MCF 10A (cell line): ENCODE results near the gene PNLIP. TPM values are rescaled to one million over a fixed set of nuclear protein-coding genes. Genes with fewer than 3 reads are reported as not detected.

Experiments used
- BruUV-seq: library from RNA; stranded (reverse); fragments of 400-500 nt; replicated peaks from 2 replicates; lab custom pipeline; 2021; lab: Mats Ljungman, UMichigan
- CTCF ChIA-PET: fragments of 300-600 bp; sonication (Branson Sonifier 250); formaldehyde crosslinking; extraction: SDS; loops from one replicate; lab custom pipeline; 2021; ENCODE audit warnings: antibody characterized with exemption, inconsistent platforms; lab: Yijun Ruan, JAX
- POLR2A ChIA-PET: fragments of 300-600, 350-650 bp; sonication (Branson Sonifier 250); formaldehyde crosslinking; extraction: SDS; loops from one replicate; lab custom pipeline; 2020; ENCODE audit warnings: antibody characterized with exemption, inconsistent platforms; lab: Yijun Ruan, JAX
- DNase-seq: peaks from one replicate; pipeline ENCODE4 v3.0.0-alpha.2; 2018; ENCODE audit not compliant: unreplicated experiment
- H3K27ac Mint-ChIP-seq: one replicate; pipeline ENCODE4 v1.8.0; 2022; ENCODE audit warnings: mild to moderate bottlenecking, low read depth, mixed read lengths; ENCODE audit not compliant: unreplicated experiment
- H3K27me3 Mint-ChIP-seq: one replicate; pipeline ENCODE4 v1.8.0; 2022; ENCODE audit warnings: mixed read lengths; ENCODE audit not compliant: insufficient read depth, unreplicated experiment
- H3K36me3 Mint-ChIP-seq: one replicate; pipeline ENCODE4 v1.8.0; 2022; ENCODE audit warnings: mild to moderate bottlenecking, moderate library complexity, mixed read lengths; ENCODE audit not compliant: insufficient read depth, unreplicated experiment
- H3K4me1 Mint-ChIP-seq: one replicate; pipeline ENCODE4 v1.8.0; 2022; ENCODE audit warnings: mixed read lengths; ENCODE audit not compliant: insufficient read depth, unreplicated experiment
- H3K4me3 Mint-ChIP-seq: one replicate; pipeline ENCODE4 v1.8.0; 2022; ENCODE audit warnings: mild to moderate bottlenecking, moderate library complexity, mixed read lengths; ENCODE audit not compliant: unreplicated experiment
- H3K9me3 Mint-ChIP-seq: one replicate; pipeline ENCODE4 v1.8.0; 2022; ENCODE audit warnings: mixed read lengths; ENCODE audit not compliant: unreplicated experiment
- intact Hi-C: fragments of 100-400 bp; cut with micrococcal nuclease; formaldehyde crosslinking; loops from 2 replicates; pipeline ENCODE4 v1.14.1; 2022
- total RNA-seq: library from RNA; stranded (reverse); gene quantifications from 2 replicates; pipeline ENCODE4 v1.2.3, GENCODE V29; 2022
- TF ChIP-seq, protein P1 (sequence below): fragments of 200-600 bp; IDR thresholded peaks from one replicate; pipeline ENCODE4 v1.8.0; 2022; ENCODE audit warnings: antibody characterized with exemption, mild to moderate bottlenecking; ENCODE audit not compliant: unreplicated experiment

The PNLIP gene
- total RNA-seq, 1 experiment from 2014 or later = not detected

DNA sequence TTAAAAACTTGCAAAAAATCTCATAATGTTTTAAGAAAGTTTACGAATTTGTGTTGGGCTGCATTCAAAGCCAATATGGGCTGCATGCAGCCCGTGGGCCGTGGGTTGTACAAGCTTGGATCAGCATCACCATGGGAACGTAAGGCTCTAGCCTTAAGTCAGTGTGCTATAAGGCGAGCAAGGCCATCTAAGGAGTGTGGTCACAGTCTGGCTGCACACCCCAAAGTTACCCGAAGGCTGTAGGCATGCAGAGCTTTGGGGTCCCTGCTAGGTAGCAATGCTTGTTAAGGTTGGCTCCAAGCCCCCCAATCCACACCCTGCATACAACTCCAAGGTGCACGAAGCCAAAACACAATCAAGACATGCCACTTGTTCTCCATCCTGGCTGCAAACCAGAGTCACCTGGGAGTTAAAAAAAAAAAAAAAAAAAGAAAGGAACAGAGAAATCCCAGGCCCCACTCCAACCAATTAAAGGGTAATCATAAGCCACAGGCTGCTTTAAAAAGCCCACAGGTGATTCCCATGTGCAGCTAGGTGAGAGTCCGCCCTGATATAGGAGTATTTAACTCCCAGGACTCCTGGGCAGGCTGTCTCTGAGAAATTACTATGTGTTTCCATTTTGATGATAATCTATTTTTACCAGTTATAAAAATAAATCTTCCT is 66.5 kb downstream of the PNLIP start:
- TF ChIP-seq, protein P1, sequence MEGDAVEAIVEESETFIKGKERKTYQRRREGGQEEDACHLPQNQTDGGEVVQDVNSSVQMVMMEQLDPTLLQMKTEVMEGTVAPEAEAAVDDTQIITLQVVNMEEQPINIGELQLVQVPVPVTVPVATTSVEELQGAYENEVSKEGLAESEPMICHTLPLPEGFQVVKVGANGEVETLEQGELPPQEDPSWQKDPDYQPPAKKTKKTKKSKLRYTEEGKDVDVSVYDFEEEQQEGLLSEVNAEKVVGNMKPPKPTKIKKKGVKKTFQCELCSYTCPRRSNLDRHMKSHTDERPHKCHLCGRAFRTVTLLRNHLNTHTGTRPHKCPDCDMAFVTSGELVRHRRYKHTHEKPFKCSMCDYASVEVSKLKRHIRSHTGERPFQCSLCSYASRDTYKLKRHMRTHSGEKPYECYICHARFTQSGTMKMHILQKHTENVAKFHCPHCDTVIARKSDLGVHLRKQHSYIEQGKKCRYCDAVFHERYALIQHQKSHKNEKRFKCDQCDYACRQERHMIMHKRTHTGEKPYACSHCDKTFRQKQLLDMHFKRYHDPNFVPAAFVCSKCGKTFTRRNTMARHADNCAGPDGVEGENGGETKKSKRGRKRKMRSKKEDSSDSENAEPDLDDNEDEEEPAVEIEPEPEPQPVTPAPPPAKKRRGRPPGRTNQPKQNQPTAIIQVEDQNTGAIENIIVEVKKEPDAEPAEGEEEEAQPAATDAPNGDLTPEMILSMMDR = no peak
- CTCF ChIA-PET = interaction anchor here (0.6 to 1.0 kb wide), 4 partner anchors 8 to 1196 kb away, joined by 3 read pairs; partner anchors contain the start of gene PNLIPRP2
- H3K27me3 Mint-ChIP-seq = no peaks in the 10 kb centered on the region
- no peak overlapping the region for H3K27ac Mint-ChIP-seq
- no peak overlapping the region for H3K4me3 Mint-ChIP-seq
- POLR2A ChIA-PET = no interaction called here
- H3K9me3 Mint-ChIP-seq = no peaks in the 10 kb centered on the region
- BruUV-seq = no TSS peak
- no peaks in the 10 kb centered on the region for H3K36me3 Mint-ChIP-seq
- DNase-seq = no peak
- intact Hi-C loops = no loop called here
- no peaks in the 10 kb centered on the region for H3K4me1 Mint-ChIP-seq

DNA sequence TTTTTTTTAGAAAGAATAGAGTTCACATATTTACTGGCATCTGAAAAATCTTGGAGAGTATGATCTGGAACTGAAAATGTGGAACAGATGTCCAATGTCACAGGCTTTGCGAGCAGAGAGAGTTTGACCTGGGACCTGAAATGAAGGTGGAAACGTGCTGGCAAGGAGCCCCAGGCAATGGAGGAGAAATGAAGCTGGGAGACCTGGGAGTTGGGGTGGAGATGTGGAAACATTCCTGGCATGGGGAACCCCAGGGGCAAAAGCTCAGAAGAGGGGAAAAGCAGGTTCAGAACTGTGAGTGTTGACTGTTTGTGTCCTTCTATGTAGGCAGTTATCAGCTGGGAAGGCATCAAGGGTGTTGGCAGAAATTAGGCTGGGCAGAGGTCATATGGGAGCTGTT is 67.7 kb downstream of the PNLIP start:
- intact Hi-C loops = no loop called here
- no TSS peak for BruUV-seq
- no peaks in the 10 kb centered on the region for H3K36me3 Mint-ChIP-seq
- no peak overlapping the region for H3K4me3 Mint-ChIP-seq
- no peaks in the 10 kb centered on the region for H3K9me3 Mint-ChIP-seq
- no peak for DNase-seq
- TF ChIP-seq, protein P1 = no peak
- H3K27ac Mint-ChIP-seq = no peak overlapping the region
- CTCF ChIA-PET = interaction anchor here (0.6 kb wide), 1 partner anchor 787 kb away, joined by 3 read pairs; no protein-coding TSS in a partner anchor
- POLR2A ChIA-PET = no interaction called here
- H3K27me3 Mint-ChIP-seq = no peaks in the 10 kb centered on the region
- H3K4me1 Mint-ChIP-seq = no peaks in the 10 kb centered on the region

DNA sequence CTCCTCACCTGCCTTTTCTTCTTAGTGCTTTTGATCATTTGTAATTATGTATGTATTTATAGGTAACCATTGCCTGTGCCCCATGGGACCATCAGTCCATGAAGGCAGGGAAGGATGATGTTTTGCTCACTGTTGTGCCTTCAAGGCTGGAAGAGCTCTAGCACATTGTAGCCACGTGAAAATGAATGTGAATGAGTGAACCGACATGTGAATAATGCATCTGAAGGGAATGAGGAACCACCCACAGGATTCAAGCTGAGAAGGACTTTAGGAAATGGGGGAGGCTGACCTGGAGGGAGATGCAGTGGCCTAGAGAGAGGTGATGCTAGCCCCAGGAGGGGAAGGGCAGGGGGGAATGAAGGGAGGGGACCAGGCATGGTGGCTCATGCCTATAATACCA is 69.1 kb downstream of the PNLIP start:
- CTCF ChIA-PET = interaction anchor here (0.9 kb wide), 1 partner anchor 14 kb away, joined by 6 read pairs; no protein-coding TSS in a partner anchor
- no peak for DNase-seq
- intact Hi-C loops = no loop called here
- Mint-ChIP-seq H3K27me3 (no peaks in the 10 kb centered on the region), H3K4me3 (no peak overlapping the region), H3K9me3 (no peaks in the 10 kb centered on the region), H3K36me3 (no peaks in the 10 kb centered on the region), H3K4me1 (no peaks in the 10 kb centered on the region), H3K27ac (no peak overlapping the region)
- no TSS peak for BruUV-seq
- TF ChIP-seq, protein P1 = no peak
- POLR2A ChIA-PET = interaction anchor here (0.6 kb wide), 1 partner anchor 16 kb away, joined by 3 read pairs; no protein-coding TSS in a partner anchor

DNA sequence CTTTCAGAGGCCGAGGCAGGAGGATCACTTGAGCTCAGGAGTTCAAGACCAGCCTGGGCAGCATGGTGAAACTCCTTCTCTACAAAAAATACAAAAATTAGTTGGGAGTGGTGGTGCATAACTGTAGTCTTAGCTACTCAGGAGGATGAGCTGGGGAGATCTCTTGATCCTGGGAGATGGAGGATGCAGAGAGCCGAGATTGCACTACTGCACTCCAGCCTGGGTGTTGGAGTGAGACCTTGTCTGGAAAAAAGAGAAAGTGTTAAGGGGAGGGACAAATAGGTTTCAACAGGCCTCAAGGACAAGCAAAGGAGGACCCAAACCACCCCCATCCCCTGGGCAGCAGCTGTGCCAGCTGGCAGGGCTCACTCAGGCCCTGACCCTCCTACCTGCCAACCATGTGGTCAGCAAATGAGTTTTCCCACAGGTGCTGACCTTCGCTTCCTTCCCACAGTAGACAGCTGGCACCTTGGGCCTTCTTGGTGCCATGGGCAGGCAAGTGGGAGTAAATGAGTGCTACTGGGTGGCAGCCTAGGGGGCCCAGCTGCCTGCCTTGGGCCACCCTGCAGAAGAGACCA is 69.6 kb downstream of the PNLIP start:
- Mint-ChIP-seq H3K4me3 (no peak overlapping the region), H3K27ac (no peak overlapping the region), H3K27me3 (no peaks in the 10 kb centered on the region), H3K4me1 (no peaks in the 10 kb centered on the region), H3K36me3 (no peaks in the 10 kb centered on the region), H3K9me3 (no peaks in the 10 kb centered on the region)
- intact Hi-C loops = no loop called here
- no peak for DNase-seq
- TF ChIP-seq, protein P1 = no peak
- ChIA-PET POLR2A (interaction anchor here (0.5 to 0.6 kb wide), 2 partner anchors 16 to 577 kb away, joined by 3 read pairs; no protein-coding TSS in a partner anchor), CTCF (interaction anchor here (0.9 to 1.0 kb wide), 2 partner anchors 13 to 182 kb away, joined by 4 to 6 read pairs; no protein-coding TSS in a partner anchor)
- no TSS peak for BruUV-seq

Other genes starting within 250 kb of the PNLIP start
- gene CCDC172, start 221.5 kb upstream of the PNLIP start, total RNA-seq = not detected in 2 replicates
- gene PNLIPRP3, start 118.1 kb upstream of the PNLIP start, total RNA-seq = 7.6 and 9.5 TPM in 2 replicates
- gene PNLIPRP1, start 45.0 kb downstream of the PNLIP start, total RNA-seq = not detected in 2 replicates
- gene PNLIPRP2, start 75.0 kb downstream of the PNLIP start, total RNA-seq = not detected in 2 replicates
- gene HSPA12A, start 196.6 kb downstream of the PNLIP start, total RNA-seq = 9.1 and 13.1 TPM in 2 replicates